ENCODE results near the gene ATRNL1.

GRCh38 chr10:115711306-115711705 is 618.1 kb downstream of the ATRNL1 start:
- no peak for TF ChIP-seq EZH2 (IDR thresholded peaks at IDR 0.05; ENCODE audit: borderline replicate concordance, low read depth, low read length, severe bottlenecking)
- TF ChIP-seq, protein P1, sequence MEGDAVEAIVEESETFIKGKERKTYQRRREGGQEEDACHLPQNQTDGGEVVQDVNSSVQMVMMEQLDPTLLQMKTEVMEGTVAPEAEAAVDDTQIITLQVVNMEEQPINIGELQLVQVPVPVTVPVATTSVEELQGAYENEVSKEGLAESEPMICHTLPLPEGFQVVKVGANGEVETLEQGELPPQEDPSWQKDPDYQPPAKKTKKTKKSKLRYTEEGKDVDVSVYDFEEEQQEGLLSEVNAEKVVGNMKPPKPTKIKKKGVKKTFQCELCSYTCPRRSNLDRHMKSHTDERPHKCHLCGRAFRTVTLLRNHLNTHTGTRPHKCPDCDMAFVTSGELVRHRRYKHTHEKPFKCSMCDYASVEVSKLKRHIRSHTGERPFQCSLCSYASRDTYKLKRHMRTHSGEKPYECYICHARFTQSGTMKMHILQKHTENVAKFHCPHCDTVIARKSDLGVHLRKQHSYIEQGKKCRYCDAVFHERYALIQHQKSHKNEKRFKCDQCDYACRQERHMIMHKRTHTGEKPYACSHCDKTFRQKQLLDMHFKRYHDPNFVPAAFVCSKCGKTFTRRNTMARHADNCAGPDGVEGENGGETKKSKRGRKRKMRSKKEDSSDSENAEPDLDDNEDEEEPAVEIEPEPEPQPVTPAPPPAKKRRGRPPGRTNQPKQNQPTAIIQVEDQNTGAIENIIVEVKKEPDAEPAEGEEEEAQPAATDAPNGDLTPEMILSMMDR (IDR thresholded peaks at IDR 0.05; ENCODE audit: borderline replicate concordance, extremely low read depth, low read length, poor library complexity, severe bottlenecking), result no peak
